Measurements from ENCODE around the gene SRI. TPM values are rescaled to one million over a fixed set of nuclear protein-coding genes. Genes with fewer than 3 reads are reported as not detected.
A peak's percentile ranks its signal among the peaks of the same experiment; 100 is the strongest.
"Not testable (repeated sequence)": the region's sequence is repeated elsewhere in the genome, so short reads cannot be mapped to it uniquely, and the experiment has no call there.

The SRI gene
- total RNA-seq, 1 donor from 2014 or later: 105 TPM

DNA sequence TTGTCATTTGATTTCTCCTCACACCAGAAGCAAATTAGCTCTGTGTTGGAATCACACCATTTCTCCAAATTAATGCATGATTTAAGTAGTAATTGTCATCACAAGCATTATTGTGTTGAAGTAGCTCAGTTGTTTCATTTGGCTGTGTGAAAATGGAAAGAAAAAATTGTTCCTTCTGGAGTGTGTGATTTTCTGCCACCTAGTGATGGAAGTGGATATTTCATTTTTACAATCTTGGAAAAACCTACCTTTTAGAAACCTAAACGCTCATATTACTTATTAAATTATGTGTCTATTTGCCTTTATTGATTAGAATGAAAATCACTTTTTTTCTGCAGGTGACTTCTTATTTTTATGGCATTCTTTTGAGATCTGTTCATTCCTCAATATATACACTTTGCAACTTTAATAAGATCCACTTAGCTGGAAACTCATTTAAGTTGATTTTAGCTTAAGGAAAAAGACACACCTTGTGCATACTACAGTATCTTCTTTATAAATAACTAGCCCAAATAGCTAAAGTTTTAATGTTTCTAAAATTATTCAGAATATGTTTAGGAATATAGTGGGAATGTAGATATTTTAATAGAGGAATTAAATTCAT is 50.0 kb downstream of the SRI start:
- Mint-ChIP-seq H3K4me3 (ENCODE audit: unreplicated experiment) (no peak overlapping the region), H3K27me3 (ENCODE audit: unreplicated experiment) (peaks cover 5% of the 10 kb centered on the region), H3K9me3 (ENCODE audit: unreplicated experiment) (no peaks in the 10 kb centered on the region), H3K36me3 (ENCODE audit: unreplicated experiment) (no peaks in the 10 kb centered on the region), H3K27ac (ENCODE audit: unreplicated experiment) (no peak overlapping the region), H3K4me1 (ENCODE audit: unreplicated experiment) (no peaks in the 10 kb centered on the region)
- TF ChIP-seq, protein P1, sequence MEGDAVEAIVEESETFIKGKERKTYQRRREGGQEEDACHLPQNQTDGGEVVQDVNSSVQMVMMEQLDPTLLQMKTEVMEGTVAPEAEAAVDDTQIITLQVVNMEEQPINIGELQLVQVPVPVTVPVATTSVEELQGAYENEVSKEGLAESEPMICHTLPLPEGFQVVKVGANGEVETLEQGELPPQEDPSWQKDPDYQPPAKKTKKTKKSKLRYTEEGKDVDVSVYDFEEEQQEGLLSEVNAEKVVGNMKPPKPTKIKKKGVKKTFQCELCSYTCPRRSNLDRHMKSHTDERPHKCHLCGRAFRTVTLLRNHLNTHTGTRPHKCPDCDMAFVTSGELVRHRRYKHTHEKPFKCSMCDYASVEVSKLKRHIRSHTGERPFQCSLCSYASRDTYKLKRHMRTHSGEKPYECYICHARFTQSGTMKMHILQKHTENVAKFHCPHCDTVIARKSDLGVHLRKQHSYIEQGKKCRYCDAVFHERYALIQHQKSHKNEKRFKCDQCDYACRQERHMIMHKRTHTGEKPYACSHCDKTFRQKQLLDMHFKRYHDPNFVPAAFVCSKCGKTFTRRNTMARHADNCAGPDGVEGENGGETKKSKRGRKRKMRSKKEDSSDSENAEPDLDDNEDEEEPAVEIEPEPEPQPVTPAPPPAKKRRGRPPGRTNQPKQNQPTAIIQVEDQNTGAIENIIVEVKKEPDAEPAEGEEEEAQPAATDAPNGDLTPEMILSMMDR (IDR thresholded peaks at IDR 0.05): peak; percentile 65
- DNase-seq (ENCODE audit: extremely low spot score, unreplicated experiment): no peak

DNA sequence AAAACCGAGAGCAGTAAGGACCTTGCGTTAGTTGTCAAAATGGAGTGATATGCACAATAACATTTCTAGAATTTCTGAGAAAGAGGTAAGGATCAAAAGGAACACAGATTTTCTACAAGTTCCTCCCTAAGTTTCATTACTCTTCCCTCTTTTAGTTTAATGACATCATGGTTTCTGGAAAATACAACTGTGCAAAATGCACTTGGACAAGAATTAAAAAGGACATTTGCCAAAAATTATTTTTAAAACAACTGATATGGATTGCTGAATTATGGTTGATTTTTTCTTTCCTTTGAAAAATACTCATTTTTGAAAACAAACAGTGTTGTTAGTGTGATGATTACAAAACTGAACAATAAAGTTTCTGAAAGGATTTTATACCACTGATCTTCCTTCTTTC is 52.1 kb downstream of the SRI start:
- DNase-seq (ENCODE audit: extremely low spot score, unreplicated experiment): no peak
- H3K27me3 Mint-ChIP-seq (ENCODE audit: unreplicated experiment): peaks cover 2% of the 10 kb centered on the region
- TF ChIP-seq, protein P1 (IDR thresholded peaks at IDR 0.05): no peak
- H3K4me3 Mint-ChIP-seq (ENCODE audit: unreplicated experiment): no peak overlapping the region
- H3K9me3 Mint-ChIP-seq (ENCODE audit: unreplicated experiment): no peaks in the 10 kb centered on the region
- H3K4me1 Mint-ChIP-seq (ENCODE audit: unreplicated experiment): no peaks in the 10 kb centered on the region
- no peaks in the 10 kb centered on the region for H3K36me3 Mint-ChIP-seq (ENCODE audit: unreplicated experiment)
- H3K27ac Mint-ChIP-seq (ENCODE audit: unreplicated experiment): no peak overlapping the region

DNA sequence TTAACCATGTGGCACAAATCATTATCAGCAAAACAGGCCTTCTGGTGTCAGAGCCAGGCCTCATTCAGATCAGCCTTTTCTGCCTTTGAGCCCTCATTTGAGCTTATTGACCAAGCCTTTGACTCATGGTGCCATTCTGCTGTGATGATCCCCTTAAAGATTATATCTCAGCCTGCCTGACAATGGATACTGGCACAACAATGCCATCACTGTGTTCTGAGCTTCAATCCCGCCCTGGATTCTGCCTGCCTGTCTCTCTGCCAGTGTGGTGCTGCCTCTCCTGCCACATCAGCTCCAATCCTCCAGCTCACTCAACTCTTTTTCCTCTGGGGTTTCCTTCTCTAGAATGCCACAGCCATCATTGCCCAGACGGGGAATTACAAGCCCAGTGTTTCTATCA is 52.6 kb downstream of the SRI start:
- no peak for DNase-seq (ENCODE audit: extremely low spot score, unreplicated experiment)
- H3K36me3 Mint-ChIP-seq (ENCODE audit: unreplicated experiment): no peaks in the 10 kb centered on the region
- no peaks in the 10 kb centered on the region for H3K4me1 Mint-ChIP-seq (ENCODE audit: unreplicated experiment)
- TF ChIP-seq, protein P1 (IDR thresholded peaks at IDR 0.05): no peak
- no peak overlapping the region for H3K4me3 Mint-ChIP-seq (ENCODE audit: unreplicated experiment)
- no peak overlapping the region for H3K27ac Mint-ChIP-seq (ENCODE audit: unreplicated experiment)
- H3K27me3 Mint-ChIP-seq (ENCODE audit: unreplicated experiment): peaks cover 2% of the 10 kb centered on the region
- H3K9me3 Mint-ChIP-seq (ENCODE audit: unreplicated experiment): no peaks in the 10 kb centered on the region

DNA sequence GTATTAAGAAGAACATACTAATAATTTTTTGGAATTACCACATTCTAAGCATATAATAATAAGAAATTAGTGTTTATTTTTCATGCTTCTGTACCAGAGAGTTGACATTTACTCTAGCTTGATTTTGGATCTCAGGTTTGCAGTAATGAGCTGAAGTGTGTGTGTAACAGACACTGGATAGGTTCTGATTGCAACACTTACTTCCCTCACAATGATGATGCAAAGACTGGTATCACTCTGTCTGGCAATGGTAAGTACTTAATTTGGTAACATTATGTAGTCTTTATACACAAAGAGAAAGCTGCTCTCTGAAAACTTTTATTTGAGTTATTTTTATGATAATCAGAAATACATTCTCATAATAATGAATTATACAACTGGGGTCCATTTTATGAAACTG is 54.1 kb downstream of the SRI start:
- H3K27me3 Mint-ChIP-seq (ENCODE audit: unreplicated experiment): no peaks in the 10 kb centered on the region

DNA sequence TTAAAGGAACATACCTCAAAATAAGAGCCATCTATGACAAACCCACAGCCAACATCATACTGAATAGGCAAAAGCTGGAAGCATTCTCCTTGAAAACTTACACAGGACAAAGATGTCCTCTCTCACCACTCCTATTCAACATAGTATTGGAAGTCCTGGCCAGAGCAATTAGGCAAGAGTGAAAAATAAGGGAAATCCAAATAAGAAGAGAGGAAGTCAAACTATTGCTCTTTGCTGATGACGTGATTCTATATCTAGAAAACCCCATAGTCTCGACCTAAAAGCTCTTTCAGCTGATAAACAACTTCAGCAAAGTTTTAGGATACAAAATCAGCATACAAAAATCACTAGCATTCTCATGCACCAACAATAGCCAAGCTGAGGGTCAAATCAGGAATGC is 60.1 kb downstream of the SRI start:
- H3K36me3 Mint-ChIP-seq (ENCODE audit: unreplicated experiment); H3K4me3 Mint-ChIP-seq (ENCODE audit: unreplicated experiment); H3K27me3 Mint-ChIP-seq (ENCODE audit: unreplicated experiment); H3K4me1 Mint-ChIP-seq (ENCODE audit: unreplicated experiment); H3K27ac Mint-ChIP-seq (ENCODE audit: unreplicated experiment); DNase-seq (ENCODE audit: extremely low spot score, unreplicated experiment): not testable (repeated sequence)
- peaks cover 22% of the 10 kb centered on the region for H3K9me3 Mint-ChIP-seq (ENCODE audit: unreplicated experiment)

More for the DNA sequence above, 54.1 kb downstream of the SRI start:
- Mint-ChIP-seq H3K27ac (ENCODE audit: unreplicated experiment) (no peak overlapping the region), H3K9me3 (ENCODE audit: unreplicated experiment) (peaks cover 8% of the 10 kb centered on the region), H3K4me1 (ENCODE audit: unreplicated experiment) (no peaks in the 10 kb centered on the region), H3K36me3 (ENCODE audit: unreplicated experiment) (no peaks in the 10 kb centered on the region), H3K4me3 (ENCODE audit: unreplicated experiment) (no peak overlapping the region)
- no peak for DNase-seq (ENCODE audit: extremely low spot score, unreplicated experiment)
- TF ChIP-seq, protein P1 (IDR thresholded peaks at IDR 0.05): no peak

DNA sequence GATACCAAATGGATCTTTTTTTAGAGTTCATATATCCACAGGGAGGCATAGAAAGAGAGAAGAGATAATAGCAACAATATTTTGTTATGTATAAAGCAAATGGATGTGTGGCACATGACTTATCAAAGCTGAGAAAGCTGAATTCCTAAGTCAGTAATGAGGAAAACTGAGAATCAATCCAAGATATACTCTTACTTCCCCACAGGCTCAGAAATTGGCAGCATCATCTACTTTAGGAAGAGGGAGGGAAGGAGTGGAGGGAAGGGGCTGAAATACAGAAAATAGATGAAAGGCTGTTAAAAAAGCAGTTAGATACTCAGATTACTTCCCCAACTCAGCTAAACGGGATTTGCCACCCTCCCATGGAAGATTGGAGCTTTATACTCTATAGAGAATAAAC is 63.5 kb downstream of the SRI start:
- Mint-ChIP-seq H3K36me3 (ENCODE audit: unreplicated experiment) (no peaks in the 10 kb centered on the region), H3K27ac (ENCODE audit: unreplicated experiment) (no peak overlapping the region), H3K9me3 (ENCODE audit: unreplicated experiment) (peaks cover 18% of the 10 kb centered on the region), H3K4me3 (ENCODE audit: unreplicated experiment) (no peak overlapping the region), H3K27me3 (ENCODE audit: unreplicated experiment) (no peaks in the 10 kb centered on the region), H3K4me1 (ENCODE audit: unreplicated experiment) (no peaks in the 10 kb centered on the region)
- TF ChIP-seq, protein P1 (IDR thresholded peaks at IDR 0.05): no peak
- DNase-seq (ENCODE audit: extremely low spot score, unreplicated experiment): no peak

Measured in osteocyte (in vitro differentiated cells).